GM21619 (cell line): ENCODE measurements around the gene BRI3.
"Not testable (repeated sequence)": the region's sequence is repeated elsewhere in the genome, so short reads cannot be mapped to it uniquely, and the experiment has no call there.

Experiments used
- ATAC-seq: cut with Tn5 transposase; IDR thresholded peaks from one replicate; pipeline ENCODE4 v1.9.1; 2021; ENCODE audit not compliant: unreplicated experiment

Gene BRI3

DNA sequence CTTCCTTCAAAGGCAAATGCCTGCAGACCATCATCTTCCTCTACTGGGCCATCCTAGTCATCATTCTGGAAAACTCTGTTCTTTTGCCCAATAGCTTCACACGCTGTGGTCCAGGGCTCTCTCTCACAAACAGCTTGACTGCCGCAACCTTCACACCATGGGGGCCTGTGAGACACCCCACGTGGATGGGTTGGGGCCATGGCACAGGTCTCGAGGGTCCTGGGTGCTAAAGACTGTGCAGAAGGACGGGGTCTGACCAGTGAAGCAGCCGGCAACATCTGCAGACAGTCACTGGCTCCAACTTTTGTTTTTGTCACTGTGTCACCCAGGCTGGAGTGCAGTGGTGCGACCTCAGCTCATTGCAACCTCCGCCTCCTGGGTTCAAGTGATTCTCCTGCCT, 28.1 kb downstream of the BRI3 start:
- no peak for ATAC-seq

DNA sequence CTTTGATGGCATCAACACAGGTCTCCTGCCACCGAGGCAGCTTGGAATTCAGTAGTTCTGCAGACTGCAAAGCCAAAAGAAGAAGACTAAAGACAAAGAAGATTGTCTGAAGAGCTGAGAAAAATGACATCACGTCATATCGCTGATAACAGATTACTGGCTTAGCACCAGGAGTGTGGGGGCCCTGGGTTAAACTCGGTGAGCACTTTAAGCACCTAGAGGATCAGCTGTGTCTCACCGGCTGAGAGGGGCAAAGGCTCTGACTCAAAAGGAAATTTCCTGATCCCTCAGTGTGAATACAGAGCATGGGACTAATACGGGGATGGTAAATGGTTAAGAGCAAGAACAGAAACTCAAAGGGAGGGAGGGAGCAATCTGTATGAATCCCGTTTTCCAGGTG, 30.7 kb downstream of the BRI3 start:
- no peak for ATAC-seq

DNA sequence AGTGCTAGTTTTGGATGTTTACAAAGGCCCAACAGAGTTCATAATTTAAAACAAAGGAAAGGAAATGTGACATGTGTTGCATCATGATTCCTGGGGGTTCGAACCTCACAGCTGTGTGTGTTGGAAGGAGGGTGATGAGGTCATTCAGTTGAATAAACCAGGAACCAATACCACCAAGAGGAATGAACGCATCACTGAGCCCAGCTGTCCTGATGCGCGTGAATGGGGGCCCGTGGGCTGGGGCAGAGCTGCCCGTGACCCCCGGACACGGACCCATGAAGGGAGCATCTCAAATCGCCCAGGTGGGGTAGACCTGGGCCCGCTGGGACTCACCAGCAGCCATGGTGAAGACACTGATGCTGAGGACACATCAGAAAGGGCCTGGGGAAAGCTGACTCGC, 33.0 kb downstream of the BRI3 start:
- no peak for ATAC-seq

DNA sequence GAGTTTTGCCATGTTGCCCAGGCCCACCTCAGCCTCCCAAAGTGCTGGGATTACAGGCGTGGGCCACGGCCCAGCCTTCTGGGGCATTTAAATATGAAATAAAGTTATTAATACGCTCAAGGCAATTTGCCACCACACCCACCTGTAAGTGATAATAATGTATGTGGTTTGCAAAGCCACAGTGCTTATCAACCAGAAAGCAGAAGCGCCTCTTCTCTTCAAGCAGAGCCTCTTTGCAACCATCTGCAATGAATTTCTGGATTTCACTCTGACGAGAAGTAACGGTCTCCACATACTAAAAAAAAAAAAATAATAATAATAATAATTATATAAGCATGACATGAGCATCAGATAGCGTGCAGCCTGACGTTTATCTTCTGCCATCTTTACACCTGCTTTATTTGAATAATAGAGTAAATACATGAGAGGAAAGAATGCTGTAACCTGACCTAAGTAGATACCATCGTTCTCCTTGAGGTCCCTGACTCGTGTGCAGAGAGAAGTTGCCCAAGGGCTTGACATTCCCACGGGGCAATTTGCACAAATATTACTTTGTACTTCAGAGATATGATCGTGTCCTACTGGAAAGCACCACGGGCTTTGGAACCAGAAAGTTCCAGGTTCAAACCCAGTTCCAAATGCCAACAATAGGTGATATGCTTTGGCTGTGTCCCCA, 34.0 kb downstream of the BRI3 start:
- peak; percentile 74 for ATAC-seq

DNA sequence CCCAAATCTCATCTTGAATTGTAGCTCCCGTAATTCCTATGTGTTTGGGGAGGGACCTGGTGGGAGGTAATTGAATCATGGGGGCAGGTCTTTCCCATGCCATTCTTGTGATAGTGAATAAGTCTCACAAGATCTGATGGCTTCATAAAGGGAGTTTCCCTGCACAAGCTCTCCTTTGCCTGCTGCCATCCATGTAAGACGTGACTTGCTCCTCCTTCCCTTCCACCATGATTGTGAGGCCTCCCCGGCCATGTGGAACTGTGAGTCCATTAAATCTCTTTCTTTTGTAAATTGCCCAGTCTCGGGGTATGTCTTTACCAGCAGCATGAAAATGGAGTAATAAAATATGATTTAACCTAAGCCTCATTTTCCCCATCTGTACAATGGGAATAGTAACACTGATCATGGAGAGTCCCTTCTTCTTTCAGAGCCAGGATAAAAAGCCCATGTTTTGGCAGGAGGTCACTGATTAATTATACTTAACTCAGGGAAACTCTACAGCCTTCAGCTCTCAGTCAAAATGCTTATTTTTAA, 34.6 kb downstream of the BRI3 start:
- ATAC-seq: not testable (repeated sequence)

GRCh38 chr7:98317366-98318040, 36.0 kb downstream of the BRI3 start:
- no peak for ATAC-seq

GRCh38 chr7:98319176-98319575, 37.7 kb downstream of the BRI3 start:
- ATAC-seq: no peak

DNA sequence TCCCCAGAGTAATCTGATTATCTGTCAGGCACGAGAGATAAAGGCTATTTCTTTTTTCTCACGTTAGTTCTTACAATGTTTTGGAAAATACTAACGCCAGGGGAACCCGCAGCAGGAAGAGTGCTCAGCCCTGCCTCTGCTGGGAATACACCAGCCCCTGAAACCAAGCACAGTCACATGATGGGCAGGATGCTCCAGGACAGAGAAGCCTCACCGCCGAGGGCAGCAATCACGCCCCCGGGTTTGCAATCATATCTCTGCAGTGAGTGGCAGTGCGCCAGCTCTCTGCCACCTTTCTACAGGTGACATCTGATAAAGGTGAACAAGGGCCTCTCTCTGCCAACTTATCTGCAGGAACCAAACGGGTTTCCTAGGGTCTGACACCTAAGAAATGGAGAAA, 39.8 kb downstream of the BRI3 start:
- ATAC-seq: no peak

GRCh38 chr7:98322331-98323270, 41.1 kb downstream of the BRI3 start:
- ATAC-seq: no peak

DNA sequence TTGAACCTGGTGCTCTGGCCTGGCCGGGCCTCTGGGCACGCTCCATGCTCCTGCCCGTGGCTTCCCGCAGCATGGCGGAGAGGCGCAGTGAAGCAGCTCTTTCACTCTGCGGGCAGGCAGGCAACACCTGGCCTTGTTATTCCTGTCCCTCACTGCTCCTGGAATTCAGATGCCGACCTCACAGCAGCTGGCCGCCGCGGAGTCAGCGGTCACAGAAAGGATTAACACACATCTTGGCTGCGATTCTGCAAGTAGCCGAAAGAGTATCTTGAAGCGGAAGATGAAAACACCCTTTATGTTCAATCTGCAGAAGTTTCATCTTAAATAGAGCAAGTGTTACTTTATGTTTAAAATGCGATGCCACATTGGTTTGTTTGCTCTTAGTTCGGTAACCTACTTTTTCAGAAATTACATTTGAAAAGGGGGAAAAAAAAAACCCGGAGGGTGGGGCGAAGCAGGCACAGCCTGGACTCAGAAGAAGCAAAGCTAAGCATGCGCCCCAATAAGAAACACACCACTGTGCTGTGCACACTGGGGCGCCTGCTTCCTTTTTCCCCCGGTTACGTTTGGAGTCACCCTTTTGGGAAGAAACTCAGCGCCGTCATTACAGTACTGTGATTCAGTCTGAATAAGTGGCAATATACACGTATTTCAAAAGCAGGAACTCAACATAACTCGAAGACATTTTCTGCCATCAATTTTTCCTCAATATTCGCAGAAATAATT, 42.3 kb downstream of the BRI3 start:
- no peak for ATAC-seq

DNA sequence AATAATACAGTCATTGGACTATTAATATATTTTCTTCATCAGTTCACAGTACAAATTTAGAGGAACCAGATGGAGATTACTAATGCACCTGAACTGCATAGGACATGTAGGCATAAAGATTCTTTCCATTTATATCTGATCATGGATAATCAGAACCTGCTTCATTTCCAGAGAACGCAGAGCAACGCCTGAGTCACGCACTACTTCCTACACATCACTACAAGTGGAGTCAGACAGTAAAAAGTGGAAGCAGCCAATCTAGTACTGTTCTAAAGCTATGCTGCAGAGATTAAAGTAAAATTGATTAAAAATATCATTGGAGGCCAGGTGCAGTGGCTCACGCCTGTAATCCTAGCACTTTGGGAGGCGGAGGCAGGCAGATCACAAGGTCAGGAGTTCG, 43.3 kb downstream of the BRI3 start:
- ATAC-seq: no peak

DNA sequence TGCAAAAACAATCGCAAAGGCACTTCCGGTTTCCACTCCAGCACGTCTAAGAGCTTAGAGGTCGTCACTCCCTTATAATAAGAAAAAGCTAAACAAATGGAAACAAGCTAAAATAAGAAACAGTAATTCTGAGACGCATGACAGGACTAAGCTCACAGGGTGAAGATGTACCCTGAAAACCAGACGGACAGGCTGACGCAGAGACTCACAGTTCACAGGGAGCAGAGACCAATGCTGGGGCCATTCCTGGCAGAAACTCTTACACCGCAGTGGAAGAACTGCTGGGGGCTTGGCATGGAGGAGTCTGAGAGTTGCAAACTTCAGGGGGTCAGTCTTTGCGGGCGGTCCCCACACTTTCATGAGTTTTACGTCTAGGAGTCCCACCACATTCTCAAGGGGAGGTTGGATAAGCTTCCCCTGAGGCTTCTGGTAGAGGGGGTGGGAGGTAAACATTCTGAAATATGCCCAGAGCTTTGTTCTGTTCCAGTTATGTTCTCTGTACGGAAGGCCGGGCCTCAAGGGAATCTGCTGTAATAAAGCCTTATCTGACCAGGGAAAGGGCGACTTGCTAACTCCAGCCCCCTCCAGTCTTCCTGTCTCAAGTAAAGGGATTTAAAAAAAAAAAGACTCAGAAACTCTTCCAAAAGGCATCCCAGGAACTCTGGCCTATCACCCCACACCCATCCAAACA, 47.8 kb downstream of the BRI3 start:
- ATAC-seq: no peak

DNA sequence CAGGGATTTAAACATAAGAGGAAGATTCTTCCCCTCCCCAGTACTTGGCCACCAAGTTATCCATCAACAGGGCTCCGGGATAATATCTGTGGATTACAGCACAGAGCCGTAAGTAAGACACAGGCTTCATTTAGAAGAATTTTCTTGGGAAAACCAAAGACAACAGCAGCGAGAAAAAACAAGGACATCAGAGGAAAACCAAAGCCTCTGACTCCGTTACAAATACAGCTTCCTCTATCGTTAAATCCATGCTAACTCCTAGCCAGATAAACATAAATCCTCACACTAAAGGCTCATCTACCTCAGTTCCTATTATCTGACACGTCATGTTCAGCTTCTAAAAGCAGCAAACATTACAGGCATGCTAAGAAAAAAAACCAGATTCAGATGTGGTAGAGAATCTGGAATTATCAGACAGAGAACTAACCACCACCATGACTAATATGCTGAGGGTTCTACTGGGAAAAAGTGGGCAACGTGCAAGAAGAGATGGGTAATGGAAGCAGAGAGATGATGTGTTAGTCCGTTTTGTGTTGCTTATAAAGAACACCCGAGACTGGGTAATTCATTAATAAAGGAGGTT, 48.4 kb downstream of the BRI3 start:
- ATAC-seq: no peak

GRCh38 chr7:98330926-98331529, 49.5 kb downstream of the BRI3 start:
- ATAC-seq: no peak

DNA sequence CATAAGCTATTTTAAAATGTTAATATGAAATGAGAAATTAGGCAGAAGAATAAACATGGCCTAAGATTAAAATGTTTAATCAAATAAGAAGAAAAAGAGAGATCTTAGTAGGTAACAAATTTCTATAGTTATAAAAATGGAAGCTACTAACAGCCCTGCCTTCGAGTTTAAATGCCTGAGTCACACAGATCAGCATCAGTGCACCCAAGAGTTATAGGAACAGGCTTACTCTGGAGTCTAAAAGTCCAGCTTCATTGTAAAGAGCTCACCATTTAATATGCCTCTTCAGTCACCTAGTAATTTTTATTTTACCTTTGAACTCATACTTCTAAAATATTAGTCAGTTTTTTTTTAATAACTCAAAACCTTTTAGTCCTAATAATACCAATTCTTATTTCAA, 52.6 kb downstream of the BRI3 start:
- ATAC-seq: no peak

DNA sequence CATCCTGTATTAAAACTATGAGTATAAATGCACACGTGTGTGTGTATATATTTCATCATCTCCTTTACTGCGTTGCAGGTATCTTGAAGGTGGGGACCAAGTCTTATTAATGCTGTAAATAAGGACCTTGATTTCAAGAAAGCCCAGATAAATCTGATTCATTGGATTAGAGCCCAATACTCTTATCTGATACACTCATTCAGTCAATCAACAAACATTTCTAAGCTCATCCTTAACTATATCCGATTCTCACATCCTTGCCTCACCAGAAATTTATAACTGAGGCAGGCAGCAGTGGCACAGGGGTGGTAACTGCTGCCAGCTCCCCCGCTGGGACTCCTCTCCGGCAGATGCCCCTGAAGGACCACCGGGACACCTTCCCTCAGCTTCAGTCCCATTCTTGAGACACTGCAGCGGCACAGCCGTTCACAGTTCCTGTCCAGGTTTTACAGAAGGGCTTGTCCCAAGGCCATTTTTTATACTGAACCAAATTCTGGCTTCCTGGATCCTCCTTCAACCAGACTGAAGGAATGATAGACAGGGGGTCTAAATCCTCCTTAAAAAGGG, 54.0 kb downstream of the BRI3 start:
- ATAC-seq: no peak

DNA sequence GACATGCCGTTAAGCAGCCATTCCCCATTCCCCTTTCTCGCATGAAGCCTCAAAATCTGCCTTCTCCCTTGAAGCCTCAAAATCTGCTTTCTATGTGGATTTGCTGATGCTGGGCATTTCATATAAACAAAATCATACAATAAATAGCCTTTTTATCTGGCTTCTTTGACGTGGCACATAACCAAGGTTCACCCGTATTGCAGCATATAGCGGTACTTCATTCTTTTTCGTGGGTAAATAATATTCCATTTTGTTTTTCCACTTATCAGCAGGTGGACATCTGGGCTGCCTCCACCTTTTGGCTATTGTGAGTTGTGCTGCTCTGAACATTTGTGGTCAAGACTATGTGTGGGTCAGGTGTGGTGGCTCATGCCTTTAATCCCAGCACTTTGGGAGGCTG, 57.0 kb downstream of the BRI3 start:
- no peak for ATAC-seq

DNA sequence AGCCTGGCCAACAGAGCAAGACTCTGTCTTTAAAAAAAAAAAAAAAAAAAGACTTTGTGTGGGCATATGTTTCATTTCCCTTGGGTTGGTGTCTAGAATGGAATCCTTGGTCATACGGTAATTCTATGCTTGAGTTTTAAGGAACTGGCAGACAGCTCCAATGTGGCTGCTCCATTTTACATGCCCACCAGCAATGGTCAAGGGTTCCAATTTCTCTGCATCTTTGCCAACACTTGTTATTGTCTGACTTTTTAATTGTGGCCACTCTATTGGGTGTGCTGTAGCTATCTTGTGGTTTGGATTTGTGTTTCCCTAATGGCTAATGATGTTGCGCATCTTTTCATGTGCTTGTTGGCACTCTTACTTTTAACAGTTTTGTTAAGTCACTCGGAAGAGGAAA, 57.6 kb downstream of the BRI3 start:
- no peak for ATAC-seq

DNA sequence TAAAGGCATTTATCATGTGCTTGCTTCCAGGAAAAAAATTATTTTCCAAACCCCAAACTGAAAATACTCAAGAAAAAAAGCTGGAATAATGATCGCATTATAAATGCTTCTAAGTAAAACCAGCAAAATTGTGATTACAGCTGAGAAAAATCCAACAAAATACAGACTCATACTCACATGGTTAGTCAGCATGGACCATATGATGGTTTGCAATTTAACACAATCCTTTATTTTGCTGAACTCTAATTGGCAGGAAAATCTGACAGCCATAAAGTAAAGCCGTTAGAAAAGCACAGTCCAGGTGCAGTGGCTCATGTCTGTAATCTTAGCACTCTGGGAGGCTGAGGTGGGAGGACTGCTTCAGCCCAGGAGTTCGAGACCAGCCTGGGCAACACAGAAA, 59.6 kb downstream of the BRI3 start:
- no peak for ATAC-seq
